Vagina (tissue), 2 donors: Measurements from ENCODE around the gene DES. TPM values are rescaled to one million over a fixed set of nuclear protein-coding genes. Genes with fewer than 3 reads are reported as not detected.

Experiments
- DNase-seq, 2 donors: peaks; one replicate each; pipeline ENCODE4 v3.0.0-alpha.2; 2017; ENCODE audit errors: extremely low spot score in 2 of 2
- H3K27ac ChIP-seq: fragments of 200-600 bp; sonication (generic); one replicate; pipeline ENCODE4 v1.5.1; 2019
- H3K27me3 ChIP-seq: fragments of 200-600 bp; sonication (generic); one replicate; pipeline ENCODE4 v1.5.1; 2019
- H3K36me3 ChIP-seq, 2 donors: fragments of 200-600 bp; sonication (generic); one replicate each; pipeline ENCODE4 v1.5.1; 2017 to 2019
- H3K4me1 ChIP-seq: fragments of 200-600 bp; sonication (generic); one replicate; pipeline ENCODE4 v1.5.1; 2019
- H3K4me3 ChIP-seq, 2 donors: fragments of 200-600 bp; sonication (generic); 1 replicate in 1 of 2; 2 replicates in 1 of 2; pipeline ENCODE4 v1.5.1; 2016 to 2019
- H3K9me3 ChIP-seq: fragments of 200-600 bp; sonication (generic); one replicate; pipeline ENCODE4 v1.5.1; 2019
- CTCF ChIP-seq, 3 experiments: fragments of 450-650 bp in 2 of 3; fragments of 200-600 bp in 1 of 3; sonication (generic) in 1 of 3; IDR thresholded peaks; one replicate each; pipeline ENCODE4 v1.5.1; 2017 to 2019; ENCODE audit warnings: antibody characterized with exemption in 3 of 3, mild to moderate bottlenecking in 2 of 3, moderate library complexity in 2 of 3
- POLR2A ChIP-seq, 2 donors: fragments of 450-650 bp; IDR thresholded peaks; one replicate each; pipeline ENCODE4 v1.6.1; 2017; ENCODE audit warnings: antibody characterized with exemption in 2 of 2, mild to moderate bottlenecking in 2 of 2, moderate library complexity in 2 of 2
- POLR2AphosphoS5 ChIP-seq, 2 donors: sonication (generic); formaldehyde crosslinking; IDR thresholded peaks; one replicate each; pipeline ENCODE4 v1.9.0; 2017; ENCODE audit warnings: antibody characterized with exemption in 2 of 2, mild to moderate bottlenecking in 2 of 2, low read depth in 1 of 2; ENCODE audit not compliant: insufficient read depth in 1 of 2
- intact Hi-C: fragments of 100-400 bp; cut with DNase I; formaldehyde crosslinking; loops from one replicate; pipeline ENCODE4 v1.15.1; 2023
- total RNA-seq: library from RNA; depleted of rRNA; stranded (reverse); fragments of >200 nt; gene quantifications from one replicate; pipeline ENCODE4 v1.2.3, GENCODE V29; 2016

DES gene
- total RNA-seq, 1 donor from 2014 or later, result 883 TPM

GRCh38 chr2:219433666-219434467, 15.7 kb downstream of the DES start:
- TF ChIP-seq CTCF (IDR thresholded peaks at IDR 0.05) (peak in 1 of 3 experiments; percentile 7), POLR2AphosphoS5 (IDR thresholded peaks at IDR 0.05; ENCODE audit: insufficient read depth in 1 of 2, low read depth in 1 of 2) (no peak), POLR2A (IDR thresholded peaks at IDR 0.05) (no peak)
- Histone ChIP-seq H3K27ac (peak overlapping the region; percentile 65), H3K4me3 (no peak overlapping the region), H3K9me3 (no peaks in the 10 kb centered on the region), H3K4me1 (peaks cover 11% of the 10 kb centered on the region), H3K27me3 (peaks cover 6% of the 10 kb centered on the region), H3K36me3 (no peaks in the 10 kb centered on the region)
- DNase-seq, result no peak
- intact Hi-C loops, result no loop called here

- intact Hi-C loops, result no loop called here
- no peak for DNase-seq
- Histone ChIP-seq H3K27ac (peak overlapping the region; percentile 65), H3K9me3 (no peaks in the 10 kb centered on the region), H3K27me3 (peaks cover 6% of the 10 kb centered on the region), H3K4me1 (peaks cover 11% of the 10 kb centered on the region), H3K4me3 (peak overlapping the region in 1 of 2 donors; percentile 31), H3K36me3 (no peaks in the 10 kb centered on the region)
- TF ChIP-seq CTCF (IDR thresholded peaks at IDR 0.05) (no peak), POLR2A (IDR thresholded peaks at IDR 0.05) (no peak), POLR2AphosphoS5 (IDR thresholded peaks at IDR 0.05; ENCODE audit: insufficient read depth in 1 of 2, low read depth in 1 of 2) (no peak)
Measured at GRCh38 chr2:219434468-219434717, 16.2 kb downstream of the DES start.

GRCh38 chr2:219434718-219435525, 16.7 kb downstream of the DES start, which contains the start of gene SPEG:
TSS of gene SPEG (plus strand) at chr2:219434843. CDS start at chr2:219434978, 135 bp downstream.
- intact Hi-C loops, result no loop called here
- H3K9me3 ChIP-seq, result no peaks in the 10 kb centered on the region
- H3K27me3 ChIP-seq, result peaks cover 6% of the 10 kb centered on the region
- TF ChIP-seq POLR2AphosphoS5 (IDR thresholded peaks at IDR 0.05; ENCODE audit: insufficient read depth in 1 of 2, low read depth in 1 of 2) (no peak), CTCF (IDR thresholded peaks at IDR 0.05) (no peak), POLR2A (IDR thresholded peaks at IDR 0.05) (no peak)
- H3K27ac ChIP-seq, result peak within 1 kb of the TSS; percentile 65
- no peaks in the 10 kb centered on the region for H3K36me3 ChIP-seq
- H3K4me1 ChIP-seq, result peaks cover 11% of the 10 kb centered on the region
- H3K4me3 ChIP-seq, result peak within 1 kb of the TSS; percentile 13 to 31
- no peak for DNase-seq

- Histone ChIP-seq H3K27me3 (peaks cover 6% of the 10 kb centered on the region), H3K27ac (peak overlapping the region; percentile 65)
Measured at GRCh38 chr2:219435701-219436100, 17.5 kb downstream of the DES start.

More at GRCh38 chr2:219435701-219436100, 17.5 kb downstream of the DES start:
- Histone ChIP-seq H3K4me3 (no peak overlapping the region), H3K4me1 (peaks cover 11% of the 10 kb centered on the region), H3K9me3 (no peaks in the 10 kb centered on the region), H3K36me3 (no peaks in the 10 kb centered on the region)
- intact Hi-C loops, result no loop called here
- no peak for DNase-seq
- no peak for TF ChIP-seq CTCF (IDR thresholded peaks at IDR 0.05)
- TF ChIP-seq POLR2A (IDR thresholded peaks at IDR 0.05), result no peak
- no peak for TF ChIP-seq POLR2AphosphoS5 (IDR thresholded peaks at IDR 0.05; ENCODE audit: insufficient read depth in 1 of 2, low read depth in 1 of 2)
